Esophagus muscularis mucosa (tissue), 4 donors: ENCODE measurements around the gene SLC37A1. TPM values are rescaled to one million over a fixed set of nuclear protein-coding genes. Genes with fewer than 3 reads are reported as not detected.

Source experiments
- DNase-seq: peaks from one replicate; pipeline ENCODE4 v3.0.0-alpha.2; 2017; ENCODE audit errors: extremely low spot score
- H3K27ac ChIP-seq, 4 donors: fragments of 200-600 bp; sonication (generic); replicated peaks in 1 of 4; 1 replicate in 3 of 4; 2 replicates in 1 of 4; pipeline ENCODE4 v1.5.1; 2016 to 2019; ENCODE audit warnings: mild to moderate bottlenecking in 1 of 4
- H3K27me3 ChIP-seq, 4 donors: fragments of 200-600 bp; sonication (generic); one replicate each; pipeline versions ENCODE4 v1.5.1 to v1.6.0; 2016 to 2019
- H3K36me3 ChIP-seq, 4 donors: fragments of 200-600 bp; sonication (generic); one replicate each; pipeline ENCODE4 v1.5.1; 2016 to 2019
- H3K4me1 ChIP-seq, 4 donors: fragments of 200-600 bp; sonication (generic); one replicate each; pipeline ENCODE4 v1.5.1; 2016 to 2019
- H3K4me3 ChIP-seq, 4 donors: fragments of 200-600 bp; sonication (generic); 1 replicate in 2 of 4; 2 replicates in 2 of 4; pipeline ENCODE4 v1.5.1; 2016 to 2019; ENCODE audit warnings: mild to moderate bottlenecking in 4 of 4, moderate library complexity in 1 of 4
- H3K9me3 ChIP-seq, 4 donors: fragments of 200-600 bp; sonication (generic); 1 replicate in 3 of 4; 2 replicates in 1 of 4; pipeline ENCODE4 v1.5.1; 2016 to 2019
- EP300 ChIP-seq: sonication (generic); formaldehyde crosslinking; IDR thresholded peaks from one replicate; pipeline ENCODE4 v1.6.1; 2017; ENCODE audit warnings: antibody characterized with exemption
- POLR2A ChIP-seq: fragments of 450-650 bp; IDR thresholded peaks from one replicate; pipeline ENCODE4 v1.6.1; 2017; ENCODE audit warnings: antibody characterized with exemption, moderate library complexity, mild to moderate bottlenecking, low read depth
- POLR2AphosphoS5 ChIP-seq, 2 donors: sonication (generic); formaldehyde crosslinking; IDR thresholded peaks; one replicate each; pipeline ENCODE4 v1.6.1; 2017; ENCODE audit warnings: antibody characterized with exemption in 2 of 2
- WGBS: methylation state at CpG from one replicate; pipeline ENCODE4 v1.1.5; 2018; 5-methylcytosine and 5-hydroxymethylcytosine counted together
- intact Hi-C: fragments of 100-400 bp; cut with DNase I; formaldehyde crosslinking; loops from one replicate; pipeline ENCODE4 v1.15.1; 2023
- total RNA-seq, 4 donors: library from RNA; depleted of rRNA; stranded (reverse); fragments of >200 nt; gene quantifications; one replicate each; pipeline versions ENCODE4 v1.1.0 to v1.2.1, GENCODE V29; 2016
- TF ChIP-seq, protein P1 (sequence below), 3 experiments: fragments of 200-600 bp in 2 of 3; fragments of 450-650 bp in 1 of 3; sonication (generic) in 2 of 3; IDR thresholded peaks; one replicate each; pipeline ENCODE4 v1.5.1; 2017 to 2019; ENCODE audit warnings: antibody characterized with exemption in 3 of 3, mild to moderate bottlenecking in 2 of 3, moderate library complexity in 1 of 3

Gene SLC37A1
- total RNA-seq, 4 donors from 2014 or later, result 5.4 to 11.1 (median 7.1) TPM

DNA sequence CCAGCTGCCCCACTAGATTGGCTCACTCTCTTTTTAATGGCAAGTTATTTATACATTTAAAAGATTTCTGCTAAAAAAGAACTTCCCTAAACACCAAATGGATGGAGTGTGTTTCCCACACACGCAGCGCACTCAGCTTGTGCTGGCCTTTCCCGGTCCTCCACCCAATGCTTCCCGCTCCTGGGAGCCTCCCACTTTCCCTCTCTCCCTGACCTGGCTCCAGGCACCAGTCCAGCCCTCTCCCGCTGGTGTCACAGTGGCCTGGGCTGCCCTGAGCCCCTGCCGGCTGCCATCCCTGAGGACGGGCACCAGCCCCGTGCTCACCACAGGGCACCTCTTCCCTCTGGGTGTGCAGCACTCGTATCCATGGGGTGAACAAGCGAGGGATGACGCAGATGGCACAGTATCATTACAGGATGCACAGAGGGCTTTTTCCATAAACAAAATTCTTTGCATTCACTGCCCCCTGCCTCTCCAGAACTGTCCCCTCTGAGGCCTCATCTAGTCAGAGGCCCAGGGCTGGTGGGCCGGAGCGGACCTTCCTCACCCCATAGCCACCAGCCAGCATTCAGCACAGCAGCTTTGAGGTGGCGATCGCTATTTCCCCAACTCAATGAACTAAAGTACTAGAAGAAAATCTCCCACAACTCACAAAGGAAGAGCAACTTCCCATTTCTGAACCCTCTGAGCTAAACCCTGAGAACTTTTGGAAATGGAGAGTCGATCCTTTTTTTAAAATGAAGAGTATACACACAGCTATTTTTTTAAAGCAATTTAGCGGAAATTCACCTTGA, 68.5 kb downstream of the SLC37A1 start:
- Histone ChIP-seq H3K27ac (no peak overlapping the region), H3K4me1 (no peaks in the 10 kb centered on the region), H3K9me3 (peaks cover 0 to under 1% (median 0%) of the 10 kb centered on the region in 4 donors), H3K36me3 (peaks cover 0 to 9% (median 0%) of the 10 kb centered on the region in 4 donors), H3K27me3 (no peaks in the 10 kb centered on the region), H3K4me3 (no peak overlapping the region)
- DNase-seq, result no peak
- 72% methylated on average over 16 of the region's 17 CpGs for WGBS
- intact Hi-C loops, result no loop called here
- TF ChIP-seq EP300, result no peak
- no peak for TF ChIP-seq POLR2A
- TF ChIP-seq POLR2AphosphoS5 (IDR thresholded peaks at IDR 0.05), result no peak
- TF ChIP-seq, protein P1, sequence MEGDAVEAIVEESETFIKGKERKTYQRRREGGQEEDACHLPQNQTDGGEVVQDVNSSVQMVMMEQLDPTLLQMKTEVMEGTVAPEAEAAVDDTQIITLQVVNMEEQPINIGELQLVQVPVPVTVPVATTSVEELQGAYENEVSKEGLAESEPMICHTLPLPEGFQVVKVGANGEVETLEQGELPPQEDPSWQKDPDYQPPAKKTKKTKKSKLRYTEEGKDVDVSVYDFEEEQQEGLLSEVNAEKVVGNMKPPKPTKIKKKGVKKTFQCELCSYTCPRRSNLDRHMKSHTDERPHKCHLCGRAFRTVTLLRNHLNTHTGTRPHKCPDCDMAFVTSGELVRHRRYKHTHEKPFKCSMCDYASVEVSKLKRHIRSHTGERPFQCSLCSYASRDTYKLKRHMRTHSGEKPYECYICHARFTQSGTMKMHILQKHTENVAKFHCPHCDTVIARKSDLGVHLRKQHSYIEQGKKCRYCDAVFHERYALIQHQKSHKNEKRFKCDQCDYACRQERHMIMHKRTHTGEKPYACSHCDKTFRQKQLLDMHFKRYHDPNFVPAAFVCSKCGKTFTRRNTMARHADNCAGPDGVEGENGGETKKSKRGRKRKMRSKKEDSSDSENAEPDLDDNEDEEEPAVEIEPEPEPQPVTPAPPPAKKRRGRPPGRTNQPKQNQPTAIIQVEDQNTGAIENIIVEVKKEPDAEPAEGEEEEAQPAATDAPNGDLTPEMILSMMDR (IDR thresholded peaks at IDR 0.05), result no peak

GRCh38 chr21:42582787-42583476, 69.3 kb downstream of the SLC37A1 start:
- intact Hi-C loops, result no loop called here
- H3K4me3 ChIP-seq, result no peak overlapping the region
- no peak for TF ChIP-seq POLR2AphosphoS5 (IDR thresholded peaks at IDR 0.05)
- H3K36me3 ChIP-seq, result peaks cover 0 to 9% (median 0%) of the 10 kb centered on the region in 4 donors
- H3K4me1 ChIP-seq, result no peaks in the 10 kb centered on the region
- H3K27ac ChIP-seq, result no peak overlapping the region
- no peaks in the 10 kb centered on the region for H3K9me3 ChIP-seq
- whole genome bisulfite sequencing, result 91% methylated on average over 22 of the region's 22 CpGs
- no peak for DNase-seq
- no peaks in the 10 kb centered on the region for H3K27me3 ChIP-seq

DNA sequence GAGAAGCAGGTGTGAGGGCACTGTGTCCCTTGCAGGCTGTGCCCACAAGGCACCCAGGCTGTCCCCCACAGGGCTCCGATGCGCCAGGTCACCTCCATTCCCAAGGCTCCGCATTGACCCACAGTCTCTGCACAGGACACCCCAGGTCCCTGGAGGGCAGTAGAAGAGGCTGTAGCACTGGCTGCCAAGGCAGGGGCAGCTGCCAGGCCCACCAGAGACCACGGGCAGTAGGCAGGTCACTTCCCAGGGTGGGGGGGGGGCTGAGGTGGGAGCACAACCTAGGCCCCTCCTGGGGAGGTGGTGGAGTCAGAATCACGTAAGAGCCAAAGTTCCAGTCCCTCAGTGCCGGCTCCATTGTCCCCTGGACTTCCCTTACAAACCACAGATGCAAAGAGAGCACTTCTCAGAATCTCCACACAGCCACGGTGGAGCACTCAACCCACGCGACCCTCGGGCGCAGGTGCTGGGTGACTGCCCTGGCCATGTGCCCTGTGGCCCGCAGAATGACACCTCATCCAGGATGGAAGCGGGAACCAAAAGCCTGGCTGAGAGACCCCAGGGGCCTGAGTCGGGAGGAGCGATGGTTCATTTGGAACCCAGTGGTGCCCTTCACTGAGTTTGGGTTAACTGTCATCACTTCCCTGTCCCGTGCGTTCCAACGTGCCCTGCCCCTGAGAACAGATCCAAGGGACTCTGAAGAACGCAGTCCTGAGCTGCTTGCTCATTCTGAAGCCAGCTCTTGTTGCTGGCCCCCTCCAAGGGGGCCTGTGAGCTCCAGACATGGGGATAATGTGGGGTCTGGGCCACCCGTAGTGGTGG, 70.0 kb downstream of the SLC37A1 start:
- H3K27me3 ChIP-seq, result no peaks in the 10 kb centered on the region
- TF ChIP-seq EP300, result no peak
- H3K9me3 ChIP-seq, result no peaks in the 10 kb centered on the region
- no peak for DNase-seq
- intact Hi-C loops, result no loop called here
- WGBS, result 83% methylated on average over 16 of the region's 20 CpGs
- H3K4me1 ChIP-seq, result no peaks in the 10 kb centered on the region
- no peak overlapping the region for H3K4me3 ChIP-seq
- peaks cover 0 to 5% (median 0%) of the 10 kb centered on the region in 4 donors for H3K36me3 ChIP-seq
- no peak overlapping the region for H3K27ac ChIP-seq

- TF ChIP-seq POLR2AphosphoS5 (IDR thresholded peaks at IDR 0.05) (no peak), EP300 (no peak), POLR2A (no peak)
- TF ChIP-seq, protein P1 (IDR thresholded peaks at IDR 0.05), result no peak
- WGBS, result 92% methylated on average over 7 of the region's 11 CpGs
- Histone ChIP-seq H3K9me3 (no peaks in the 10 kb centered on the region), H3K36me3 (peaks cover 0 to 5% (median 0%) of the 10 kb centered on the region in 4 donors), H3K27ac (no peak overlapping the region), H3K4me1 (no peaks in the 10 kb centered on the region), H3K4me3 (no peak overlapping the region), H3K27me3 (no peaks in the 10 kb centered on the region)
- intact Hi-C loops, result no loop called here
- no peak for DNase-seq
These were observed 70.6 kb downstream of the SLC37A1 start for GRCh38 chr21:42584296-42584641.

DNA sequence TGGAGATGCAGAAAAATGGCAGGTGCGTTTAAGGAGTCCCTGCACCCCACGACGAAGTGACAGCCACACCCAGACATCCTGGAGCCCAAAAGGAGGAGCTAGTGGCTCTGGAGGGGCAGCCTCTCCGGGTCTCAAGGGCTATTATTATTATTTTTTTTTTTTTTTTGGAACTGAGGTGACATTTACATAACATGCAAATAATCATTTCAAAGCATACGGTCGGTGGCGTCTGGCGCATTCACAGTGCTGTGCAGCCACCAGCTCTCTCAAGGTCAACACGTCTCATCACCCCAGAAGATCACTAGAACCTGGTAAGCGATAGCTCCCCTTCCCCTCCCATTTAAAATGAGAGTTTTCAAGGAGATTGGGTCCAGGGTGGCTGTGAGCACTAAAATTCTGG, 72.2 kb downstream of the SLC37A1 start:
- H3K36me3 ChIP-seq, result no peaks in the 10 kb centered on the region
- intact Hi-C loops, result no loop called here
- no peak overlapping the region for H3K27ac ChIP-seq

DNA sequence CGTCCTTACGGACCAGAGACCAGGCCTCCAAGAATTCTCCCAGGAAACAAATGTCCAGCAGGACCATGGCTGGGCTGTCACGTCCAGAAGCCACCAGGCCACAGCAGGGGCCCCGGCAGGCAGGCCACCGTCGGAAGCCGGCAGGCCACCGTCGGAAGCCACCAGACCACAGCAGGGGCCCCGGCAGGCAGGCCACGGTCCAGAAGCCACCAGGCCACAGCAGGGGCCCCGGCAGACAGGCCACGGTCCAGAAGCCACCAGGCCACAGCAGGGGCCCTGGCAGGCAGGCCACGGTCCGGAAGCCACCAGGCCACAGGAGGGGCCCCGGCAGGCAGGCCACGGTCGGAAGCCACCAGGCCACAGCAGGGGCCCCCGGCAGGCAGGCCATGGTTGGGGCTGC, 72.8 kb downstream of the SLC37A1 start:
- H3K9me3 ChIP-seq, result no peaks in the 10 kb centered on the region
- peaks cover 0 to 4% (median 0%) of the 10 kb centered on the region in 4 donors for H3K27me3 ChIP-seq
- no peak overlapping the region for H3K27ac ChIP-seq
- no peaks in the 10 kb centered on the region for H3K4me1 ChIP-seq
- TF ChIP-seq EP300, result no peak
- TF ChIP-seq POLR2AphosphoS5 (IDR thresholded peaks at IDR 0.05), result no peak
- TF ChIP-seq POLR2A, result no peak
- TF ChIP-seq, protein P1 (IDR thresholded peaks at IDR 0.05), result no peak
- intact Hi-C loops, result no loop called here
- H3K36me3 ChIP-seq, result no peaks in the 10 kb centered on the region
- H3K4me3 ChIP-seq, result no peak overlapping the region
- DNase-seq, result no peak
- WGBS, result 90% methylated on average over 5 of the region's 19 CpGs

More for the DNA sequence above, 72.2 kb downstream of the SLC37A1 start:
- no peak for DNase-seq
- no peak for TF ChIP-seq EP300
- Histone ChIP-seq H3K4me3 (no peak overlapping the region), H3K4me1 (no peaks in the 10 kb centered on the region), H3K27me3 (peaks cover 0 to 4% (median 0%) of the 10 kb centered on the region in 4 donors), H3K9me3 (no peaks in the 10 kb centered on the region)
- WGBS, result 88% methylated on average over 10 of the region's 10 CpGs
